Measurements from ENCODE around the gene ZNF324B. TPM values are rescaled to one million over a fixed set of nuclear protein-coding genes. Genes with fewer than 3 reads are reported as not detected.

ZNF324B gene
- total and polyA plus RNA-seq, 2 of the 8 experiments (the other 6 are each of a cell fraction or from before 2014, with no cell fraction given) = 2.9 to 6.0 TPM

DNA sequence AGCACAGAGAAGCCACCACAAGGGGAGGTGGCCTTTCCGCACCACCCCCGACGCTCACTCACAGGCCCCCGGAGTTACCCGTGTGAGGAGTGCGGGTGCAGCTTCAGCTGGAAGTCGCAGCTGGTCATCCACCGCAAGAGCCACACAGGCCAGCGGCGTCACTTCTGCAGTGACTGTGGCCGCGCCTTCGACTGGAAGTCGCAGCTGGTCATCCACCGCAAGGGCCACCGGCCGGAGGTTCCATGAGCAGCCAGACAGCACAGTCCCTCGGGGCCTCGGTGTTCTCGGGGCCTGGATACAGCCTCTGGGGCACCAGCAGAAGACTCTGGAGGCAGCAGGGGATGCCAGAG lies 29.0 kb downstream of the ZNF324B start (continued):
- TF ChIP-seq, protein P1, sequence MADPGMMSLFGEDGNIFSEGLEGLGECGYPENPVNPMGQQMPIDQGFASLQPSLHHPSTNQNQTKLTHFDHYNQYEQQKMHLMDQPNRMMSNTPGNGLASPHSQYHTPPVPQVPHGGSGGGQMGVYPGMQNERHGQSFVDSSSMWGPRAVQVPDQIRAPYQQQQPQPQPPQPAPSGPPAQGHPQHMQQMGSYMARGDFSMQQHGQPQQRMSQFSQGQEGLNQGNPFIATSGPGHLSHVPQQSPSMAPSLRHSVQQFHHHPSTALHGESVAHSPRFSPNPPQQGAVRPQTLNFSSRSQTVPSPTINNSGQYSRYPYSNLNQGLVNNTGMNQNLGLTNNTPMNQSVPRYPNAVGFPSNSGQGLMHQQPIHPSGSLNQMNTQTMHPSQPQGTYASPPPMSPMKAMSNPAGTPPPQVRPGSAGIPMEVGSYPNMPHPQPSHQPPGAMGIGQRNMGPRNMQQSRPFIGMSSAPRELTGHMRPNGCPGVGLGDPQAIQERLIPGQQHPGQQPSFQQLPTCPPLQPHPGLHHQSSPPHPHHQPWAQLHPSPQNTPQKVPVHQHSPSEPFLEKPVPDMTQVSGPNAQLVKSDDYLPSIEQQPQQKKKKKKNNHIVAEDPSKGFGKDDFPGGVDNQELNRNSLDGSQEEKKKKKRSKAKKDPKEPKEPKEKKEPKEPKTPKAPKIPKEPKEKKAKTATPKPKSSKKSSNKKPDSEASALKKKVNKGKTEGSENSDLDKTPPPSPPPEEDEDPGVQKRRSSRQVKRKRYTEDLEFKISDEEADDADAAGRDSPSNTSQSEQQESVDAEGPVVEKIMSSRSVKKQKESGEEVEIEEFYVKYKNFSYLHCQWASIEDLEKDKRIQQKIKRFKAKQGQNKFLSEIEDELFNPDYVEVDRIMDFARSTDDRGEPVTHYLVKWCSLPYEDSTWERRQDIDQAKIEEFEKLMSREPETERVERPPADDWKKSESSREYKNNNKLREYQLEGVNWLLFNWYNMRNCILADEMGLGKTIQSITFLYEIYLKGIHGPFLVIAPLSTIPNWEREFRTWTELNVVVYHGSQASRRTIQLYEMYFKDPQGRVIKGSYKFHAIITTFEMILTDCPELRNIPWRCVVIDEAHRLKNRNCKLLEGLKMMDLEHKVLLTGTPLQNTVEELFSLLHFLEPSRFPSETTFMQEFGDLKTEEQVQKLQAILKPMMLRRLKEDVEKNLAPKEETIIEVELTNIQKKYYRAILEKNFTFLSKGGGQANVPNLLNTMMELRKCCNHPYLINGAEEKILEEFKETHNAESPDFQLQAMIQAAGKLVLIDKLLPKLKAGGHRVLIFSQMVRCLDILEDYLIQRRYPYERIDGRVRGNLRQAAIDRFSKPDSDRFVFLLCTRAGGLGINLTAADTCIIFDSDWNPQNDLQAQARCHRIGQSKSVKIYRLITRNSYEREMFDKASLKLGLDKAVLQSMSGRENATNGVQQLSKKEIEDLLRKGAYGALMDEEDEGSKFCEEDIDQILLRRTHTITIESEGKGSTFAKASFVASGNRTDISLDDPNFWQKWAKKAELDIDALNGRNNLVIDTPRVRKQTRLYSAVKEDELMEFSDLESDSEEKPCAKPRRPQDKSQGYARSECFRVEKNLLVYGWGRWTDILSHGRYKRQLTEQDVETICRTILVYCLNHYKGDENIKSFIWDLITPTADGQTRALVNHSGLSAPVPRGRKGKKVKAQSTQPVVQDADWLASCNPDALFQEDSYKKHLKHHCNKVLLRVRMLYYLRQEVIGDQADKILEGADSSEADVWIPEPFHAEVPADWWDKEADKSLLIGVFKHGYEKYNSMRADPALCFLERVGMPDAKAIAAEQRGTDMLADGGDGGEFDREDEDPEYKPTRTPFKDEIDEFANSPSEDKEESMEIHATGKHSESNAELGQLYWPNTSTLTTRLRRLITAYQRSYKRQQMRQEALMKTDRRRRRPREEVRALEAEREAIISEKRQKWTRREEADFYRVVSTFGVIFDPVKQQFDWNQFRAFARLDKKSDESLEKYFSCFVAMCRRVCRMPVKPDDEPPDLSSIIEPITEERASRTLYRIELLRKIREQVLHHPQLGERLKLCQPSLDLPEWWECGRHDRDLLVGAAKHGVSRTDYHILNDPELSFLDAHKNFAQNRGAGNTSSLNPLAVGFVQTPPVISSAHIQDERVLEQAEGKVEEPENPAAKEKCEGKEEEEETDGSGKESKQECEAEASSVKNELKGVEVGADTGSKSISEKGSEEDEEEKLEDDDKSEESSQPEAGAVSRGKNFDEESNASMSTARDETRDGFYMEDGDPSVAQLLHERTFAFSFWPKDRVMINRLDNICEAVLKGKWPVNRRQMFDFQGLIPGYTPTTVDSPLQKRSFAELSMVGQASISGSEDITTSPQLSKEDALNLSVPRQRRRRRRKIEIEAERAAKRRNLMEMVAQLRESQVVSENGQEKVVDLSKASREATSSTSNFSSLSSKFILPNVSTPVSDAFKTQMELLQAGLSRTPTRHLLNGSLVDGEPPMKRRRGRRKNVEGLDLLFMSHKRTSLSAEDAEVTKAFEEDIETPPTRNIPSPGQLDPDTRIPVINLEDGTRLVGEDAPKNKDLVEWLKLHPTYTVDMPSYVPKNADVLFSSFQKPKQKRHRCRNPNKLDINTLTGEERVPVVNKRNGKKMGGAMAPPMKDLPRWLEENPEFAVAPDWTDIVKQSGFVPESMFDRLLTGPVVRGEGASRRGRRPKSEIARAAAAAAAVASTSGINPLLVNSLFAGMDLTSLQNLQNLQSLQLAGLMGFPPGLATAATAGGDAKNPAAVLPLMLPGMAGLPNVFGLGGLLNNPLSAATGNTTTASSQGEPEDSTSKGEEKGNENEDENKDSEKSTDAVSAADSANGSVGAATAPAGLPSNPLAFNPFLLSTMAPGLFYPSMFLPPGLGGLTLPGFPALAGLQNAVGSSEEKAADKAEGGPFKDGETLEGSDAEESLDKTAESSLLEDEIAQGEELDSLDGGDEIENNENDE (IDR thresholded peaks at IDR 0.05; ENCODE audit: insufficient replicate concordance, low read length) = no peak

All from H1 (cell line).